ENCODE data around the gene NCAM1. TPM values are rescaled to one million over a fixed set of nuclear protein-coding genes. Genes with fewer than 3 reads are reported as not detected.

NCAM1 gene
- total RNA-seq (2021; ENCODE audit: unreplicated experiment) = 0.22 TPM
- polyA plus RNA-seq (2012) = 0.29 and 0.54 TPM in 2 replicates
- Bru-seq, nascent RNA = percentile 16 among the genes with signal in this experiment
- percentile 10 among the genes with signal in this experiment for BruChase-seq, experiment 1, labeled RNA remaining after a 6-hour chase
- BruChase-seq, experiment 2, labeled RNA remaining after a 2-hour chase = percentile 18 among the genes with signal in this experiment
- long read RNA-seq = 0 reads

DNA sequence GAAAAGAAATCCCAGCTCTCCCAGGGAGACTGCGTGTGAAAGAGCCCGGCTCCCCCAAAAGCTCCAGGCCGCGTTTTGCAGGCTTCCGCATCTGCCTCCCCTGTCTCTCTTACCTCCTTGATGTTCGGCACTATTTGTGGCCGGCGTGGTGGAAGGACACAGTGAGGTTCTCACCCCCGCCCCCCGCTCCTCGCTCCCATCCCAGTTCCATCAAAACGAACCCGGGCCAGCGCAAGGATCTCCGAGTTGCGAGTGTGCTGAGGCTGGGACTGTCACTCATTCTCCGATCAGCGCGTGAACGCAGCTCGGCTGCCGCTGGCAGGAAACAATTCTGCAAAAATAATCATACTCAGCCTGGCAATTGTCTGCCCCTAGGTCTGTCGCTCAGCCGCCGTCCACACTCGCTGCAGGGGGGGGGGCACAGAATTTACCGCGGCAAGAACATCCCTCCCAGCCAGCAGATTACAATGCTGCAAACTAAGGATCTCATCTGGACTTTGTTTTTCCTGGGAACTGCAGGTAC is at the start of gene NCAM1:
NCAM1 (plus strand) TSS at position 275 of the 523 bp plus-strand sequence.
- no peaks in the 10 kb centered on the region for H3K9me3 ChIP-seq (ENCODE audit: control insufficient read depth in 1 of 2, insufficient read depth in 1 of 2, low read depth in 1 of 2, low read length in 2 of 2)
- H2AFZ ChIP-seq (ENCODE audit: low read depth, low read length, poor library complexity, severe bottlenecking) = no peak within 1 kb of the TSS
- POLR2A ChIA-PET = interaction anchor here (0.8 kb wide), 1 partner anchor 11 kb away, joined by 3 read pairs; no protein-coding TSS in a partner anchor
- DNase-seq (ENCODE audit: low read depth, low spot score) = peak; percentile 67
- no TSS peak for BruUV-seq (replicated peaks)
- peak within 1 kb of the TSS; percentile 69 for H3K4me2 ChIP-seq (ENCODE audit: low read length)
- intact Hi-C loops (cut with micrococcal nuclease) = loop anchor here (2.0 kb wide), 1 partner anchor 348 kb away; no protein-coding TSS in a partner anchor
- TF ChIP-seq SP1 (IDR thresholded peaks at IDR 0.05; ENCODE audit: low read depth) = 0 out of 2 replicates have a peak, but pooled peaks have one; percentile 41
- no peak for TF ChIP-seq EZH2 (IDR thresholded peaks at IDR 0.05)
- no peak within 1 kb of the TSS for H3K9ac ChIP-seq (ENCODE audit: low read length)
- CTCF ChIA-PET = no interaction called here
- H3K27me3 ChIP-seq (ENCODE audit: insufficient read depth, low read length) = peaks cover 35% of the 10 kb centered on the region
- ATAC-seq = peak; percentile 79
- RAD21 ChIA-PET (ENCODE audit: low non-redundant PET in 1 of 2, low total read pairs in 2 of 2, uncharacterized antibody in 2 of 2, unreplicated experiment in 2 of 2) = no interaction called here
- H3K9me2 ChIP-seq (ENCODE audit: insufficient read depth) = no peaks in the 10 kb centered on the region
- H4K20me1 ChIP-seq (ENCODE audit: insufficient read depth) = no peaks in the 10 kb centered on the region
- no peaks in the 10 kb centered on the region for H3K79me2 ChIP-seq (ENCODE audit: insufficient read depth, low read length)
- no peak within 1 kb of the TSS for H3K27ac ChIP-seq (ENCODE audit: low read depth, low read length)
- peaks cover 0 to 6% of the 10 kb centered on the region in 2 experiments; a peak in 2 of 4 replicates for H3K4me1 ChIP-seq (ENCODE audit: control insufficient read depth in 1 of 2, insufficient read depth in 2 of 2, low read length in 2 of 2)
- H3K36me3 ChIP-seq (ENCODE audit: control insufficient read depth in 1 of 2, insufficient read depth in 2 of 2, low read length in 2 of 2) = no peaks in the 10 kb centered on the region
- peak within 1 kb of the TSS; percentile 26 for H3K4me3 ChIP-seq (replicated peaks in 1 of 2; ENCODE audit: low read depth in 1 of 2, low read length in 2 of 2)

DNA sequence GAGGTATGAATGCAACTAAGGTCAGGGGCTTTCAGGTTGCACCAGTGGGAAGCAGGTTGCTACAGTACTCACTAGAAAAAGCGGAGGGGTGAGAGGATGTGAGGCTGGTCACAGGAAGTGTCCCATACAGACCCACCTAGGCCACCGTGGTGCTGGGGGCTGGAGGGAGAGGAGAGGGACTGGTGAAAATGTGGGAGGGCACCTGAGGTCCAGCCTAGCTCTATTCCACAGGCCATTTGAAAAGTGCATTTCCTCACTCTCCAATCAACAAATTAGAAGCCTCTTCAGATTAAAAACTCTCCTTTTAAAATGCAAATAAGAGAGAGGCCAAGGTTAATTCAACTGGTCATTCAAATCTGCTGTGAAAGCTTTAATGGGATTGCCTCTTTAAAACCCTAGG is 38.6 kb upstream of the NCAM1 start:
- no peaks in the 10 kb centered on the region for H3K79me2 ChIP-seq (ENCODE audit: insufficient read depth, low read length)
- H3K9ac ChIP-seq (ENCODE audit: low read length) = no peak overlapping the region
- no peak overlapping the region for H2AFZ ChIP-seq (ENCODE audit: low read depth, low read length, poor library complexity, severe bottlenecking)
- H3K4me3 ChIP-seq (replicated peaks in 1 of 2; ENCODE audit: low read depth in 1 of 2, low read length in 2 of 2) = no peak overlapping the region
- H4K20me1 ChIP-seq (ENCODE audit: insufficient read depth) = no peaks in the 10 kb centered on the region
- CTCF ChIA-PET = no interaction called here
- ATAC-seq (no peak), DNase-seq (ENCODE audit: low read depth, low spot score) (no peak)
- no peaks in the 10 kb centered on the region for H3K9me3 ChIP-seq (ENCODE audit: control insufficient read depth in 1 of 2, insufficient read depth in 1 of 2, low read depth in 1 of 2, low read length in 2 of 2)
- H3K27me3 ChIP-seq (ENCODE audit: insufficient read depth, low read length) = peaks cover 23% of the 10 kb centered on the region
- TF ChIP-seq YY1 (IDR thresholded peaks at IDR 0.05; ENCODE audit: extremely low read depth, insufficient replicate concordance, low read depth, low read length) (no peak), EGR1 (IDR thresholded peaks at IDR 0.05; ENCODE audit: low read depth) (no peak), EZH2 (IDR thresholded peaks at IDR 0.05) (no peak), ATF3 (IDR thresholded peaks at IDR 0.05) (no peak), EZH2phosphoT487 (IDR thresholded peaks at IDR 0.05; ENCODE audit: borderline replicate concordance) (no peak), JUND (IDR thresholded peaks at IDR 0.05) (no peak), ZFX (IDR thresholded peaks at IDR 0.05) (no peak), POLR2AphosphoS5 (IDR thresholded peaks at IDR 0.05; ENCODE audit: low read depth, low read length) (no peak), TCF7L2 (IDR thresholded peaks at IDR 0.05; ENCODE audit: borderline replicate concordance, extremely low read depth, insufficient read depth, insufficient read length) (no peak), ZNF274 (IDR thresholded peaks at IDR 0.05; ENCODE audit: low read depth, low read length) (no peak)
- TF ChIP-seq, protein P1, sequence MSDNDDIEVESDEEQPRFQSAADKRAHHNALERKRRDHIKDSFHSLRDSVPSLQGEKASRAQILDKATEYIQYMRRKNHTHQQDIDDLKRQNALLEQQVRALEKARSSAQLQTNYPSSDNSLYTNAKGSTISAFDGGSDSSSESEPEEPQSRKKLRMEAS (IDR thresholded peaks at IDR 0.05) = no peak
- TF ChIP-seq, protein P2, sequence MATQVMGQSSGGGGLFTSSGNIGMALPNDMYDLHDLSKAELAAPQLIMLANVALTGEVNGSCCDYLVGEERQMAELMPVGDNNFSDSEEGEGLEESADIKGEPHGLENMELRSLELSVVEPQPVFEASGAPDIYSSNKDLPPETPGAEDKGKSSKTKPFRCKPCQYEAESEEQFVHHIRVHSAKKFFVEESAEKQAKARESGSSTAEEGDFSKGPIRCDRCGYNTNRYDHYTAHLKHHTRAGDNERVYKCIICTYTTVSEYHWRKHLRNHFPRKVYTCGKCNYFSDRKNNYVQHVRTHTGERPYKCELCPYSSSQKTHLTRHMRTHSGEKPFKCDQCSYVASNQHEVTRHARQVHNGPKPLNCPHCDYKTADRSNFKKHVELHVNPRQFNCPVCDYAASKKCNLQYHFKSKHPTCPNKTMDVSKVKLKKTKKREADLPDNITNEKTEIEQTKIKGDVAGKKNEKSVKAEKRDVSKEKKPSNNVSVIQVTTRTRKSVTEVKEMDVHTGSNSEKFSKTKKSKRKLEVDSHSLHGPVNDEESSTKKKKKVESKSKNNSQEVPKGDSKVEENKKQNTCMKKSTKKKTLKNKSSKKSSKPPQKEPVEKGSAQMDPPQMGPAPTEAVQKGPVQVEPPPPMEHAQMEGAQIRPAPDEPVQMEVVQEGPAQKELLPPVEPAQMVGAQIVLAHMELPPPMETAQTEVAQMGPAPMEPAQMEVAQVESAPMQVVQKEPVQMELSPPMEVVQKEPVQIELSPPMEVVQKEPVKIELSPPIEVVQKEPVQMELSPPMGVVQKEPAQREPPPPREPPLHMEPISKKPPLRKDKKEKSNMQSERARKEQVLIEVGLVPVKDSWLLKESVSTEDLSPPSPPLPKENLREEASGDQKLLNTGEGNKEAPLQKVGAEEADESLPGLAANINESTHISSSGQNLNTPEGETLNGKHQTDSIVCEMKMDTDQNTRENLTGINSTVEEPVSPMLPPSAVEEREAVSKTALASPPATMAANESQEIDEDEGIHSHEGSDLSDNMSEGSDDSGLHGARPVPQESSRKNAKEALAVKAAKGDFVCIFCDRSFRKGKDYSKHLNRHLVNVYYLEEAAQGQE (IDR thresholded peaks at IDR 0.05; ENCODE audit: low read depth) = no peak
- no peaks in the 10 kb centered on the region for H3K36me3 ChIP-seq (ENCODE audit: control insufficient read depth in 1 of 2, insufficient read depth in 2 of 2, low read length in 2 of 2)
- H3K4me2 ChIP-seq (ENCODE audit: low read length) = no peak overlapping the region
- POLR2A ChIA-PET = no interaction called here
- H3K27ac ChIP-seq (ENCODE audit: low read depth, low read length) = no peak overlapping the region
- no TSS peak for BruUV-seq (replicated peaks)
- intact Hi-C loops (cut with micrococcal nuclease) = no loop called here
- H3K9me2 ChIP-seq (ENCODE audit: insufficient read depth) = no peaks in the 10 kb centered on the region
- RAD21 ChIA-PET (ENCODE audit: low non-redundant PET in 1 of 2, low total read pairs in 2 of 2, uncharacterized antibody in 2 of 2, unreplicated experiment in 2 of 2) = no interaction called here
- no peaks in the 10 kb centered on the region for H3K4me1 ChIP-seq (ENCODE audit: control insufficient read depth in 1 of 2, insufficient read depth in 2 of 2, low read length in 2 of 2)
